HepG2 (cell line): ENCODE measurements around the gene FAH. TPM values are rescaled to one million over a fixed set of nuclear protein-coding genes. Genes with fewer than 3 reads are reported as not detected.

Source experiments
- AHDC1 ChIP-seq: sonication (generic); formaldehyde crosslinking; IDR thresholded peaks from 2 replicates; pipeline ENCODE4 v1.5.1; 2020; ENCODE audit warnings: mild to moderate bottlenecking, missing genetic modification reagents, borderline replicate concordance
- ARID3A ChIP-seq: IDR thresholded peaks from 2 replicates; pipeline ENCODE4 v1.6.1; 2012; ENCODE audit warnings: low read depth, low read length, improper control_type of control experiment
- CREB1 ChIP-seq, 2 experiments: fragments of 450-650 bp in 1 of 2; IDR thresholded peaks; 2 replicates each; pipeline ENCODE4 v1.6.1; 2016 to 2017; ENCODE audit warnings: control low read depth in 1 of 2, mild to moderate bottlenecking in 1 of 2, missing compliant biosample characterization in 1 of 2, missing genetic modification characterization in 1 of 2
- HES4 ChIP-seq: sonication (generic); formaldehyde crosslinking; IDR thresholded peaks from 2 replicates; pipeline ENCODE4 v1.9.0; 2021; ENCODE audit warnings: mild to moderate bottlenecking, missing genetic modification reagents, borderline replicate concordance
- HOXA3 ChIP-seq: sonication (generic); formaldehyde crosslinking; IDR thresholded peaks from 2 replicates; pipeline ENCODE4 v1.5.0; 2020; ENCODE audit warnings: missing genetic modification reagents
- LCORL ChIP-seq, 2 experiments: fragments of 450-650 bp in 1 of 2; sonication (generic) in 1 of 2; formaldehyde crosslinking in 1 of 2; IDR thresholded peaks; 2 replicates each; pipeline versions ENCODE4 v1.5.0 to v1.6.1; 2017 to 2020; ENCODE audit warnings: antibody characterized with exemption in 1 of 2, missing genetic modification reagents in 1 of 2
- MXD1 ChIP-seq: sonication (generic); formaldehyde crosslinking; IDR thresholded peaks from 2 replicates; pipeline ENCODE4 v1.4.0; 2020; ENCODE audit warnings: mild to moderate bottlenecking, missing genetic modification reagents
- MYC ChIP-seq: sonication (generic); formaldehyde crosslinking; IDR thresholded peaks from 2 replicates; pipeline ENCODE4 v1.9.0; 2021; ENCODE audit warnings: missing genetic modification reagents, borderline replicate concordance
- NCOR1 ChIP-seq: fragments of 200-600 bp; sonication (generic); IDR thresholded peaks from 2 replicates; pipeline ENCODE4 v1.7.0; 2017; ENCODE audit warnings: antibody characterized with exemption, low read length, borderline replicate concordance
- PAXIP1 ChIP-seq: sonication (generic); formaldehyde crosslinking; conservative IDR thresholded peaks from 2 replicates; pipeline ENCODE4 v1.4.0; 2020; ENCODE audit warnings: mild to moderate bottlenecking, missing genetic modification reagents, moderate library complexity
- TP53 ChIP-seq: sonication (generic); formaldehyde crosslinking; conservative IDR thresholded peaks from 2 replicates; pipeline ENCODE4 v1.4.0; 2020; ENCODE audit warnings: missing genetic modification reagents
- ZBTB39 ChIP-seq: sonication (generic); formaldehyde crosslinking; IDR thresholded peaks from 2 replicates; pipeline ENCODE4 v1.5.0; 2020; ENCODE audit warnings: missing genetic modification reagents
- ZNF260 ChIP-seq: sonication (generic); formaldehyde crosslinking; IDR thresholded peaks from 2 replicates; pipeline ENCODE4 v1.4.0; 2020; ENCODE audit warnings: missing genetic modification reagents, low read depth, mild to moderate bottlenecking, borderline replicate concordance
- ZNF552 ChIP-seq: sonication (generic); formaldehyde crosslinking; IDR thresholded peaks from 2 replicates; pipeline ENCODE4 v1.9.0; 2022; ENCODE audit warnings: missing genetic modification reagents, mild to moderate bottlenecking, borderline replicate concordance
- polyA plus RNA-seq, 8 experiments: library from polyadenylated mRNA; depleted of rRNA in 3 of 8; stranded (reverse) in 7 of 8; unstranded in 1 of 8; fragments of >200 nt; fragmentation: Illumina TruSeq in 4 of 8; extraction: Trizol in 4 of 8; gene quantifications; 2 replicates each; pipeline versions ENCODE4 v1.2.1 to v1.2.3, GENCODE V29; 2011 to 2016; ENCODE audit warnings: low read depth in 4 of 8, missing spikeins in 1 of 8, mixed read lengths in 1 of 8; ENCODE audit not compliant: insufficient read depth in 1 of 8
- total RNA-seq, 5 experiments: library from RNA; depleted of rRNA; stranded (reverse); fragments of >200 nt; fragmentation: Illumina TruSeq; extraction: Trizol; gene quantifications; 2 replicates each; pipeline ENCODE4 v1.2.3, GENCODE V29; 2016; ENCODE audit warnings: low read depth in 1 of 5

Gene FAH
- total and polyA plus RNA-seq, 2 of the 13 experiments (the other 11 are each of a cell fraction or from before 2014, with no cell fraction given) = 36.6 to 75.0 TPM

- TF ChIP-seq TP53 (CRISPR knock-in tag) = no peak
- TF ChIP-seq ZBTB39 (CRISPR knock-in tag) = no peak
- peak; percentile 83; the same call in 1 of the 2 replicates for TF ChIP-seq MYC
- peak; percentile 60 for TF ChIP-seq PAXIP1
- peak; percentile 53; the same call in 1 of the 2 replicates for TF ChIP-seq MXD1 (CRISPR knock-in tag)
- TF ChIP-seq AHDC1 (CRISPR knock-in tag) = no peak
- TF ChIP-seq ZNF260 (CRISPR knock-in tag) = no peak
- TF ChIP-seq NCOR1 = peak; percentile 66; the same call in 1 of the 2 replicates
- no peak for TF ChIP-seq ZNF552 (CRISPR knock-in tag)
- no peak for TF ChIP-seq HES4 (CRISPR knock-in tag)
- TF ChIP-seq CREB1 (IDR thresholded peaks at IDR 0.05) = no peak
- TF ChIP-seq CREB1 (CRISPR knock-in tag; IDR thresholded peaks at IDR 0.05) = no peak
- no peak for TF ChIP-seq ARID3A
- TF ChIP-seq LCORL (IDR thresholded peaks at IDR 0.05) = no peak
- TF ChIP-seq LCORL (CRISPR knock-in tag; IDR thresholded peaks at IDR 0.05) = peak; percentile 71
- TF ChIP-seq HOXA3 (CRISPR knock-in tag) = peak; percentile 69
These were observed 7.9 kb downstream of the FAH start (continued) for GRCh38 chr15:80160570-80161156.
